ENCODE measurements around the gene TRIM37.

The TRIM37 gene

GRCh38 chr17:58999500-58999899 is 107.2 kb downstream of the TRIM37 start:
- DNase-seq = no peak
- H3K4me2 ChIP-seq (ENCODE audit: low read depth, low read length) = no peak overlapping the region
- no peaks in the 10 kb centered on the region for H3K27me3 ChIP-seq (replicated peaks; ENCODE audit: insufficient read depth, low read length)
- no peaks in the 10 kb centered on the region for H3K4me1 ChIP-seq (ENCODE audit: low read length)
- no peaks in the 10 kb centered on the region for H3K9me3 ChIP-seq (replicated peaks; ENCODE audit: insufficient read depth, low read length)
- no peaks in the 10 kb centered on the region for H3F3A ChIP-seq (ENCODE audit: insufficient read depth, low read length)
- no peak overlapping the region for H2AFZ ChIP-seq (ENCODE audit: low read length)
- TF ChIP-seq EZH2phosphoT487 (IDR thresholded peaks at IDR 0.05; ENCODE audit: low read length) (no peak), EZH2 (optimal IDR thresholded peaks at IDR 0.05; ENCODE audit: low read depth, low read length) (no peak), CTCF (IDR thresholded peaks at IDR 0.05; ENCODE audit: low read length) (no peak)
- no peak overlapping the region for H3K9ac ChIP-seq (ENCODE audit: low read length)
- H4K20me1 ChIP-seq (ENCODE audit: insufficient read depth, low read length) = no peaks in the 10 kb centered on the region
- H3K9me2 ChIP-seq (replicated peaks; ENCODE audit: insufficient read depth, low read length) = no peaks in the 10 kb centered on the region
- no peaks in the 10 kb centered on the region for H3K36me3 ChIP-seq (replicated peaks; ENCODE audit: insufficient read depth, low read length)
- H3K27ac ChIP-seq (ENCODE audit: low read length) = no peak overlapping the region
- H3K79me2 ChIP-seq (ENCODE audit: low read length) = no peaks in the 10 kb centered on the region
- no peak overlapping the region for H3K4me3 ChIP-seq (ENCODE audit: low read length)

DNA sequence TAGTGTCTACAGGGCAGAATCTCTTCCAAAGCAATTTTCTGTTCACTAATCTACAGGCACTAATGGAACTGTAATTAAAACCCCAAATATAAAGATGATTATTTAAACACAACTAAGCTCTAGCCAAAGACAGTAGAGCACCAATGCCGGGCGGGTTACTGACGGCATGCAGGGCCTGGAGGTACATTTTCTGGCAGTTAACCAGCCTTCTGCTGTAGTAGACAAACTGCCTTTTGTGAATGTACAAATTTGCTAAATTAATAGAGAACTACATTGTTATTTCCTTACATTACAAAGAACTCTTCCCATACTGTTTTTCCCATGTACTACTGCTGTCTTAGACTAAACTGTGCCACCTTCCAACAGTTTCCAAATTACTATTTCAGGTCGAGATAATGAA is 107.8 kb downstream of the TRIM37 start:
- Histone ChIP-seq H3K4me3 (ENCODE audit: low read length) (no peak overlapping the region), H2AFZ (ENCODE audit: low read length) (no peak overlapping the region), H3K27ac (ENCODE audit: low read length) (no peak overlapping the region), H3K36me3 (replicated peaks; ENCODE audit: insufficient read depth, low read length) (no peaks in the 10 kb centered on the region), H3K4me1 (ENCODE audit: low read length) (no peaks in the 10 kb centered on the region), H3K27me3 (replicated peaks; ENCODE audit: insufficient read depth, low read length) (no peaks in the 10 kb centered on the region), H3K4me2 (ENCODE audit: low read depth, low read length) (no peak overlapping the region), H3K9ac (ENCODE audit: low read length) (no peak overlapping the region), H3K79me2 (ENCODE audit: low read length) (no peaks in the 10 kb centered on the region), H3F3A (ENCODE audit: insufficient read depth, low read length) (no peaks in the 10 kb centered on the region), H3K9me3 (replicated peaks; ENCODE audit: insufficient read depth, low read length) (no peaks in the 10 kb centered on the region), H3K9me2 (replicated peaks; ENCODE audit: insufficient read depth, low read length) (no peaks in the 10 kb centered on the region), H4K20me1 (ENCODE audit: insufficient read depth, low read length) (no peaks in the 10 kb centered on the region)
- TF ChIP-seq CTCF (IDR thresholded peaks at IDR 0.05; ENCODE audit: low read length) = no peak
- TF ChIP-seq EZH2 (optimal IDR thresholded peaks at IDR 0.05; ENCODE audit: low read depth, low read length) = no peak
- no peak for TF ChIP-seq EZH2phosphoT487 (IDR thresholded peaks at IDR 0.05; ENCODE audit: low read length)
- no peak for DNase-seq

- Histone ChIP-seq H4K20me1 (ENCODE audit: insufficient read depth, low read length) (no peaks in the 10 kb centered on the region), H3K79me2 (ENCODE audit: low read length) (no peaks in the 10 kb centered on the region), H3K4me3 (ENCODE audit: low read length) (no peak overlapping the region), H3K9ac (ENCODE audit: low read length) (no peak overlapping the region), H2AFZ (ENCODE audit: low read length) (no peak overlapping the region), H3F3A (ENCODE audit: insufficient read depth, low read length) (no peaks in the 10 kb centered on the region), H3K27me3 (replicated peaks; ENCODE audit: insufficient read depth, low read length) (no peaks in the 10 kb centered on the region), H3K36me3 (replicated peaks; ENCODE audit: insufficient read depth, low read length) (no peaks in the 10 kb centered on the region), H3K4me2 (ENCODE audit: low read depth, low read length) (no peak overlapping the region), H3K4me1 (ENCODE audit: low read length) (no peaks in the 10 kb centered on the region), H3K27ac (ENCODE audit: low read length) (no peak overlapping the region), H3K9me3 (replicated peaks; ENCODE audit: insufficient read depth, low read length) (no peaks in the 10 kb centered on the region), H3K9me2 (replicated peaks; ENCODE audit: insufficient read depth, low read length) (no peaks in the 10 kb centered on the region)
- DNase-seq = no peak
- TF ChIP-seq EZH2 (optimal IDR thresholded peaks at IDR 0.05; ENCODE audit: low read depth, low read length) (no peak), CTCF (IDR thresholded peaks at IDR 0.05; ENCODE audit: low read length) (no peak), EZH2phosphoT487 (IDR thresholded peaks at IDR 0.05; ENCODE audit: low read length) (no peak)
Observed at GRCh38 chr17:58997756-58998553, 108.7 kb downstream of the TRIM37 start.

Measured in MM.1S (cell line).